Retinal pigment epithelial cell (primary cell): ENCODE data around the gene PTPRD.

Source experiments
- DNase-seq: peaks from one replicate; pipeline ENCODE4 v3.0.0-alpha.2; 2010; ENCODE audit warnings: low read depth
- H3K4me3 ChIP-seq: 2 replicates; pipeline ENCODE4 v1.5.1; 2011; ENCODE audit warnings: mild to moderate bottlenecking, low read length, control low read depth, moderate library complexity
- CTCF ChIP-seq: conservative IDR thresholded peaks from 2 replicates; pipeline ENCODE4 v1.5.1; 2011; ENCODE audit warnings: low read depth, low read length, control low read depth, inconsistent platforms

PTPRD gene

GRCh38 chr9:9752722-9753121 lies 860.1 kb downstream of the PTPRD start:
- TF ChIP-seq CTCF = no peak
- no peak overlapping the region for H3K4me3 ChIP-seq
- peak; percentile 39 for DNase-seq

GRCh38 chr9:9751996-9752395 lies 860.8 kb downstream of the PTPRD start:
- no peak for TF ChIP-seq CTCF
- H3K4me3 ChIP-seq = no peak overlapping the region
- DNase-seq = peak; percentile 51

- TF ChIP-seq CTCF = no peak
- no peak for DNase-seq
- no peak overlapping the region for H3K4me3 ChIP-seq
Observed at GRCh38 chr9:9750719-9751118, 862.1 kb downstream of the PTPRD start.

- TF ChIP-seq CTCF = no peak
- DNase-seq = no peak
- no peak overlapping the region for H3K4me3 ChIP-seq
Observed at GRCh38 chr9:9749591-9749990, 863.2 kb downstream of the PTPRD start.

- no peak overlapping the region for H3K4me3 ChIP-seq
- peak; percentile 89 for DNase-seq
- TF ChIP-seq CTCF = no peak
Observed at GRCh38 chr9:9747787-9748186, 865.0 kb downstream of the PTPRD start.

- TF ChIP-seq CTCF = no peak
- DNase-seq = no peak
- no peak overlapping the region for H3K4me3 ChIP-seq
Observed at GRCh38 chr9:9746826-9747225, 866.0 kb downstream of the PTPRD start.

GRCh38 chr9:9743822-9744221 lies 869.0 kb downstream of the PTPRD start:
- TF ChIP-seq CTCF = no peak
- H3K4me3 ChIP-seq = no peak overlapping the region
- no peak for DNase-seq
